Measurements from ENCODE around the gene MRM2. TPM values are rescaled to one million over a fixed set of nuclear protein-coding genes. Genes with fewer than 3 reads are reported as not detected.
A peak's percentile ranks its signal among the peaks of the same experiment; 100 is the strongest.

MRM2 gene
- total RNA-seq, 1 donor from 2014 or later = 22.6 TPM

DNA sequence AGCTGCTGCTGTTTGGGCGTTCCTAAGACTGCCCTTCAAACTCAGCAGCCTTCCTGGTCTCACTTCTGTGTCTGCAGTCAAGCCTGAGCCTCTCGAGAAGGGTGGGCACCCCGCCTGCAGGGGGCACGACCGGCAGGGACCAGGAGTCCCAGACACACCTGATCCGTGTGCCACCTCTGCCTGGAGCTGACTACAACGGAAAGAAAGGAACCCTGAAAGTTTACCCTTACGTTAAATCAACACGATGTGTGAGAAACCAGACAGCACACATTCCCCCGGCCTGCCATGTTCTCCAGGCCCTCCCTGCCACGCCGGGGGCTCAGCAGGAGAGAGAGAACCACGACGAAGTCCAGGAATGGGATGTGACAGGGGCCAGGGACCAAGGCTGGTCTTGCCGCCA, 14.3 kb downstream of the MRM2 start:
- Mint-ChIP-seq H3K27me3 (ENCODE audit: low read depth, unreplicated experiment) (no peaks in the 10 kb centered on the region), H3K27ac (ENCODE audit: unreplicated experiment) (peak overlapping the region; percentile 15), H3K4me3 (ENCODE audit: unreplicated experiment) (no peak overlapping the region), H3K36me3 (ENCODE audit: low read depth, unreplicated experiment) (peaks cover 31% of the 10 kb centered on the region), H3K4me1 (ENCODE audit: low read depth, unreplicated experiment) (peaks cover 4% of the 10 kb centered on the region), H3K9me3 (ENCODE audit: unreplicated experiment) (no peaks in the 10 kb centered on the region)
- Histone ChIP-seq H3K27me3 (ENCODE audit: insufficient read depth, low read length) (no peaks in the 10 kb centered on the region), H3K9me3 (ENCODE audit: insufficient read depth, low read depth, low read length) (no peaks in the 10 kb centered on the region), H3K36me3 (ENCODE audit: insufficient read depth, low read length) (peaks cover 13% of the 10 kb centered on the region), H4K20me1 (ENCODE audit: insufficient read depth, low read length) (peaks cover 67% of the 10 kb centered on the region), H3K9ac (ENCODE audit: low read length) (no peak overlapping the region), H3K27ac (ENCODE audit: low read depth, low read length) (no peak overlapping the region), H3K4me2 (ENCODE audit: low read length) (no peak overlapping the region), H2AFZ (ENCODE audit: low read depth, low read length) (no peak overlapping the region), H3K4me3 (ENCODE audit: insufficient read depth, low read depth, low read length) (no peak overlapping the region), H3K79me2 (ENCODE audit: insufficient read depth, low read length) (peaks cover 68% of the 10 kb centered on the region), H3K4me1 (ENCODE audit: insufficient read depth, low read length) (peaks cover 6% of the 10 kb centered on the region)
- FAIRE-seq (no peak), DNase-seq (ENCODE audit: low read depth) (no peak)
- TF ChIP-seq EZH2 (IDR thresholded peaks at IDR 0.05; ENCODE audit: insufficient read depth, low read length) = no peak
- TF ChIP-seq, protein P1, sequence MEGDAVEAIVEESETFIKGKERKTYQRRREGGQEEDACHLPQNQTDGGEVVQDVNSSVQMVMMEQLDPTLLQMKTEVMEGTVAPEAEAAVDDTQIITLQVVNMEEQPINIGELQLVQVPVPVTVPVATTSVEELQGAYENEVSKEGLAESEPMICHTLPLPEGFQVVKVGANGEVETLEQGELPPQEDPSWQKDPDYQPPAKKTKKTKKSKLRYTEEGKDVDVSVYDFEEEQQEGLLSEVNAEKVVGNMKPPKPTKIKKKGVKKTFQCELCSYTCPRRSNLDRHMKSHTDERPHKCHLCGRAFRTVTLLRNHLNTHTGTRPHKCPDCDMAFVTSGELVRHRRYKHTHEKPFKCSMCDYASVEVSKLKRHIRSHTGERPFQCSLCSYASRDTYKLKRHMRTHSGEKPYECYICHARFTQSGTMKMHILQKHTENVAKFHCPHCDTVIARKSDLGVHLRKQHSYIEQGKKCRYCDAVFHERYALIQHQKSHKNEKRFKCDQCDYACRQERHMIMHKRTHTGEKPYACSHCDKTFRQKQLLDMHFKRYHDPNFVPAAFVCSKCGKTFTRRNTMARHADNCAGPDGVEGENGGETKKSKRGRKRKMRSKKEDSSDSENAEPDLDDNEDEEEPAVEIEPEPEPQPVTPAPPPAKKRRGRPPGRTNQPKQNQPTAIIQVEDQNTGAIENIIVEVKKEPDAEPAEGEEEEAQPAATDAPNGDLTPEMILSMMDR (IDR thresholded peaks at IDR 0.05; ENCODE audit: insufficient read depth, low read depth, low read length) = no peak

DNA sequence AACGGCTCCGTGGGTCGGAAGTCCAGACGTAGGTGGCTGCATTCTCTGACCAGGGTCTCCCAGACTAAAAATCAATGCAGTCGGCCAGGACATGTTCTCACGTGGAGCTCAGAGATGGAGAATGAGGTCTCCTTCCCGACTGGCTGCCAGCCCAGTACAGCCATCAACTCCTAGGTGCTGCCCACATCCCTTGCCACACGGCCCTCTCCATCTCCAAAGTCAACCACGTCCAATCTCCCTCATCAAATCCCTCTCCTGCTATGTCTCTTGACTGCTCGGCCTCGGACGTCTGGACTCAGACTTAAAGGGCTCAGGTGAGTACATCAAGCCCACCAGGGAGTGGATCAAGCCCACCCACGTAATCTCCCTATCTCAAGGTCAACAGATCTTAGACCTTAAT, 16.2 kb downstream of the MRM2 start:
- H3K36me3 ChIP-seq (ENCODE audit: insufficient read depth, low read length) = peaks cover 13% of the 10 kb centered on the region
- H3K4me2 ChIP-seq (ENCODE audit: low read length) = no peak overlapping the region
- peaks cover 57% of the 10 kb centered on the region for H3K79me2 ChIP-seq (ENCODE audit: insufficient read depth, low read length)
- peaks cover 68% of the 10 kb centered on the region for H4K20me1 ChIP-seq (ENCODE audit: insufficient read depth, low read length)
- no peak overlapping the region for H3K27ac ChIP-seq (ENCODE audit: low read depth, low read length)
- H3K27me3 Mint-ChIP-seq (ENCODE audit: low read depth, unreplicated experiment) = no peaks in the 10 kb centered on the region
- H3K4me1 ChIP-seq (ENCODE audit: insufficient read depth, low read length) = no peaks in the 10 kb centered on the region
- no peaks in the 10 kb centered on the region for H3K9me3 ChIP-seq (ENCODE audit: insufficient read depth, low read depth, low read length)
- H2AFZ ChIP-seq (ENCODE audit: low read depth, low read length) = no peak overlapping the region
- TF ChIP-seq, protein P1 (IDR thresholded peaks at IDR 0.05; ENCODE audit: insufficient read depth, low read depth, low read length) = no peak
- TF ChIP-seq EZH2 (IDR thresholded peaks at IDR 0.05; ENCODE audit: insufficient read depth, low read length) = no peak
- FAIRE-seq (no peak), DNase-seq (ENCODE audit: low read depth) (no peak)
- peaks cover 33% of the 10 kb centered on the region for H3K36me3 Mint-ChIP-seq (ENCODE audit: low read depth, unreplicated experiment)
- H3K4me3 Mint-ChIP-seq (ENCODE audit: unreplicated experiment) = no peak overlapping the region
- no peak overlapping the region for H3K4me3 ChIP-seq (ENCODE audit: insufficient read depth, low read depth, low read length)
- H3K27me3 ChIP-seq (ENCODE audit: insufficient read depth, low read length) = no peaks in the 10 kb centered on the region
- no peak overlapping the region for H3K9ac ChIP-seq (ENCODE audit: low read length)
- no peak overlapping the region for H3K27ac Mint-ChIP-seq (ENCODE audit: unreplicated experiment)
- no peaks in the 10 kb centered on the region for H3K4me1 Mint-ChIP-seq (ENCODE audit: low read depth, unreplicated experiment)
- H3K9me3 Mint-ChIP-seq (ENCODE audit: unreplicated experiment) = no peaks in the 10 kb centered on the region

DNA sequence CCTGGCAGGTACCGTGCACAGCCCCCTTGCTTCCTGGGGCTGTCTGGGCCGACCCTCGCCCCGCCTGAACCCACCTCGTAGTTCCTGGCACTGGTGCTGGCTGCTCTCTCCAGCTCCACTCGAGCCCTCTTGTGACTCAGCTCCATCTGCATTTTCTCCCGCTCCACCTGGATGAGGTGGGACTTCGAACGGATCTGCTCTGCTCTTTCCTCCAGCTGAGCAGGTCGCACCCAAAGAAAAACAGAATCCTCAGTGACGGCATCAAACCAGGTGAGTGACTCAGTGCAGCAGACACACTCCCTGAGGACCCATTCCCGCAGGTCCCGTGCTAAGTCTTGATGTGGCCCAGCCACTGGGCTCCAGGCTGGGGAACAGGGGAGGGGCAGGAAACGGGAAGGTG, 16.7 kb downstream of the MRM2 start:
- Histone ChIP-seq H3K9me3 (ENCODE audit: insufficient read depth, low read depth, low read length) (no peaks in the 10 kb centered on the region), H3K9ac (ENCODE audit: low read length) (no peak overlapping the region), H3K27me3 (ENCODE audit: insufficient read depth, low read length) (no peaks in the 10 kb centered on the region), H3K4me2 (ENCODE audit: low read length) (no peak overlapping the region), H3K4me1 (ENCODE audit: insufficient read depth, low read length) (no peaks in the 10 kb centered on the region), H2AFZ (ENCODE audit: low read depth, low read length) (no peak overlapping the region), H3K36me3 (ENCODE audit: insufficient read depth, low read length) (peaks cover 13% of the 10 kb centered on the region), H3K27ac (ENCODE audit: low read depth, low read length) (no peak overlapping the region), H3K4me3 (ENCODE audit: insufficient read depth, low read depth, low read length) (no peak overlapping the region), H4K20me1 (ENCODE audit: insufficient read depth, low read length) (peaks cover 68% of the 10 kb centered on the region), H3K79me2 (ENCODE audit: insufficient read depth, low read length) (peaks cover 57% of the 10 kb centered on the region)
- DNase-seq (ENCODE audit: low read depth) (no peak), FAIRE-seq (no peak)
- TF ChIP-seq, protein P1 (IDR thresholded peaks at IDR 0.05; ENCODE audit: insufficient read depth, low read depth, low read length) = no peak
- no peak for TF ChIP-seq EZH2 (IDR thresholded peaks at IDR 0.05; ENCODE audit: insufficient read depth, low read length)
- Mint-ChIP-seq H3K27me3 (ENCODE audit: low read depth, unreplicated experiment) (no peaks in the 10 kb centered on the region), H3K27ac (ENCODE audit: unreplicated experiment) (no peak overlapping the region), H3K4me3 (ENCODE audit: unreplicated experiment) (no peak overlapping the region), H3K36me3 (ENCODE audit: low read depth, unreplicated experiment) (peaks cover 36% of the 10 kb centered on the region), H3K4me1 (ENCODE audit: low read depth, unreplicated experiment) (no peaks in the 10 kb centered on the region), H3K9me3 (ENCODE audit: unreplicated experiment) (no peaks in the 10 kb centered on the region)
